Chondrocyte (in vitro differentiated cells): ENCODE data around the gene AURKAIP1. TPM values are rescaled to one million over a fixed set of nuclear protein-coding genes. Genes with fewer than 3 reads are reported as not detected.

Experiments used
- DNase-seq: peaks from one replicate; pipeline ENCODE4 v3.0.0; 2021; ENCODE audit warnings: mixed read lengths, low spot score
- H3K27ac Mint-ChIP-seq: one replicate; pipeline ENCODE4 v1.8.0; 2021; ENCODE audit warnings: mild to moderate bottlenecking, moderate library complexity, mixed read lengths; ENCODE audit not compliant: unreplicated experiment
- H3K27me3 Mint-ChIP-seq: 2 replicates; pipeline ENCODE4 v1.8.0; 2021; ENCODE audit warnings: low read depth, mixed read lengths
- H3K36me3 Mint-ChIP-seq: 2 replicates; pipeline ENCODE4 v1.8.0; 2021; ENCODE audit warnings: low read depth, mixed read lengths
- H3K4me1 Mint-ChIP-seq: 2 replicates; pipeline ENCODE4 v1.8.0; 2021; ENCODE audit warnings: low read depth, mild to moderate bottlenecking, mixed read lengths
- H3K4me3 Mint-ChIP-seq: one replicate; pipeline ENCODE4 v1.8.0; 2021; ENCODE audit warnings: mild to moderate bottlenecking, moderate library complexity, mixed read lengths; ENCODE audit not compliant: unreplicated experiment
- H3K9me3 Mint-ChIP-seq: 2 replicates; pipeline ENCODE4 v1.8.0; 2021; ENCODE audit warnings: low read depth, mixed read lengths
- total RNA-seq: library from RNA; stranded (reverse); gene quantifications from 3 replicates; pipeline ENCODE4 v1.2.1, GENCODE V29; 2021
- TF ChIP-seq, protein P1 (sequence below): fragments of 200-600 bp; sonication (generic); IDR thresholded peaks from 2 replicates; pipeline ENCODE4 v1.5.0; 2021; ENCODE audit warnings: antibody characterized with exemption, mild to moderate bottlenecking, moderate library complexity

Gene AURKAIP1
- total RNA-seq, 1 donor from 2014 or later: 89.0 TPM

DNA sequence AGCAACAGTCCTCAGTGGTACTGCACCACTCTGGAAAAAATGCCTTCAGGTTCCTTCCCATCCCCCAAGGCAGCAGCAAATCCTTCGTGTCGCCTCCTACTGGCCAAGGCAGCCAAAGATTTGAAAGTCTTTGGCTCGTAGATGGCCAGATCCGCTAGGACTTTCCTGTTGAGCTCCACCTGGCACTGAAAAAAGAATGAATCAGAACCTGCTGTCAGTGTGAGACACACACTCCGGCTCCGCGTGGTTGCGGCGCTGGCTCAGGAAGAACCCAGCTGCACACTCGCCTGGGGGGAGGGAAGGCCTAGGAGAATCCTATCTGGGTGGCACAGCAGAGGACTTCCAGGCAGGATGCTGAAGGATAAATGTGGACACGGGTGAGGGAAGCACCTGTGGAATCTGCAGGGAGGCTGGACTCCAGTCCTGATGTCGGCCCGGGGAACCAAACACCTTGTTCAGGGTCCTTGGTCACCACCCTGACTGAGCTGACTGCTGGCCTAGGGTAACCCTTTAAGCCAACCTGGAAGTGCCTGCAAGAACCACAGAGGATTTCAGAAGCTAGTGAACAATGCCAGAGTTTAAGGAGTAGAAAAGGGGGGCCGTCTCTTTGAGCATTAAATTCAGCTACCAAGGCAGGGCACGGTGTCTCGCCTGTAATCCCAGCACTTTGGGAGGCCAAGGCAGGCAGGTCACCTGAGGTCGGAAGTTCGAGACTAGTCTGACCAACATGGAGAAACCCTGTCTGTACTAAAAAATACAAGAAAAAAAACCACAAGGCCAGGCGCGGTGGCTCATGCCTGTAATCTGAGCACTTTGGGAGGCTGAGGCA is 27.3 kb upstream of the AURKAIP1 start:
- Mint-ChIP-seq H3K4me1 (peaks cover 53% of the 10 kb centered on the region), H3K9me3 (no peaks in the 10 kb centered on the region), H3K36me3 (peaks cover 22% of the 10 kb centered on the region), H3K27me3 (no peaks in the 10 kb centered on the region), H3K4me3 (no peak overlapping the region), H3K27ac (no peak overlapping the region)
- no peak for DNase-seq
- TF ChIP-seq, protein P1, sequence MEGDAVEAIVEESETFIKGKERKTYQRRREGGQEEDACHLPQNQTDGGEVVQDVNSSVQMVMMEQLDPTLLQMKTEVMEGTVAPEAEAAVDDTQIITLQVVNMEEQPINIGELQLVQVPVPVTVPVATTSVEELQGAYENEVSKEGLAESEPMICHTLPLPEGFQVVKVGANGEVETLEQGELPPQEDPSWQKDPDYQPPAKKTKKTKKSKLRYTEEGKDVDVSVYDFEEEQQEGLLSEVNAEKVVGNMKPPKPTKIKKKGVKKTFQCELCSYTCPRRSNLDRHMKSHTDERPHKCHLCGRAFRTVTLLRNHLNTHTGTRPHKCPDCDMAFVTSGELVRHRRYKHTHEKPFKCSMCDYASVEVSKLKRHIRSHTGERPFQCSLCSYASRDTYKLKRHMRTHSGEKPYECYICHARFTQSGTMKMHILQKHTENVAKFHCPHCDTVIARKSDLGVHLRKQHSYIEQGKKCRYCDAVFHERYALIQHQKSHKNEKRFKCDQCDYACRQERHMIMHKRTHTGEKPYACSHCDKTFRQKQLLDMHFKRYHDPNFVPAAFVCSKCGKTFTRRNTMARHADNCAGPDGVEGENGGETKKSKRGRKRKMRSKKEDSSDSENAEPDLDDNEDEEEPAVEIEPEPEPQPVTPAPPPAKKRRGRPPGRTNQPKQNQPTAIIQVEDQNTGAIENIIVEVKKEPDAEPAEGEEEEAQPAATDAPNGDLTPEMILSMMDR: peak; percentile 79

DNA sequence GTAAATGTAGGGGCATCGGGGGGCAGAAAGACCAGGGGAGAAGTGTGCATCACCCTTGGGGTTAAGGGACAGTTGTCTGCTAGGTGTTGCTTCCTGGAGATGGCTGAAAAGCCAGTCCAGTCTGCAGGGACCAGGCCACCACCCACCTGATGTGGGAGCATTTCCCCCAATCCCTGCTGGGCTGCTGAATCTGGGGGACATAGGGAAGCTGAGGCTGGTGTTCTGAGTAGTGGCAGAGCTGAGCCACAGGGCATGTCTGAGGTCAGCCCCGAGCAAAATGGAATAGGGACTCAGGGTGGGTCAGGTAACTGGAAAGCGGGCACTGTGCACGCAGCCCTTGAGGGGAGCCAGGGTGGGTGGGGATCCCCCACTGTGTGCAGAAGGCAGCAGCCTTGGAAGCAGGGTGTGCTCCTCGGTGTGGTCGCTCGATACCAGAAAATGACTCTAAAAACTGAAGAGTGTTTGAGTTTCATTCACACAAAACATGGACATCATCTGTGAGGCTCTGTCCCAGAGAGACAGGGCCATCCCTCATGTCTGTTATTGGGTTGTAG is 26.5 kb upstream of the AURKAIP1 start:
- Mint-ChIP-seq H3K4me3 (no peak overlapping the region), H3K27me3 (no peaks in the 10 kb centered on the region), H3K4me1 (peaks cover 52% of the 10 kb centered on the region), H3K9me3 (no peaks in the 10 kb centered on the region), H3K36me3 (peaks cover 22% of the 10 kb centered on the region), H3K27ac (peak overlapping the region; percentile 90)
- TF ChIP-seq, protein P1: no peak
- no peak for DNase-seq

DNA sequence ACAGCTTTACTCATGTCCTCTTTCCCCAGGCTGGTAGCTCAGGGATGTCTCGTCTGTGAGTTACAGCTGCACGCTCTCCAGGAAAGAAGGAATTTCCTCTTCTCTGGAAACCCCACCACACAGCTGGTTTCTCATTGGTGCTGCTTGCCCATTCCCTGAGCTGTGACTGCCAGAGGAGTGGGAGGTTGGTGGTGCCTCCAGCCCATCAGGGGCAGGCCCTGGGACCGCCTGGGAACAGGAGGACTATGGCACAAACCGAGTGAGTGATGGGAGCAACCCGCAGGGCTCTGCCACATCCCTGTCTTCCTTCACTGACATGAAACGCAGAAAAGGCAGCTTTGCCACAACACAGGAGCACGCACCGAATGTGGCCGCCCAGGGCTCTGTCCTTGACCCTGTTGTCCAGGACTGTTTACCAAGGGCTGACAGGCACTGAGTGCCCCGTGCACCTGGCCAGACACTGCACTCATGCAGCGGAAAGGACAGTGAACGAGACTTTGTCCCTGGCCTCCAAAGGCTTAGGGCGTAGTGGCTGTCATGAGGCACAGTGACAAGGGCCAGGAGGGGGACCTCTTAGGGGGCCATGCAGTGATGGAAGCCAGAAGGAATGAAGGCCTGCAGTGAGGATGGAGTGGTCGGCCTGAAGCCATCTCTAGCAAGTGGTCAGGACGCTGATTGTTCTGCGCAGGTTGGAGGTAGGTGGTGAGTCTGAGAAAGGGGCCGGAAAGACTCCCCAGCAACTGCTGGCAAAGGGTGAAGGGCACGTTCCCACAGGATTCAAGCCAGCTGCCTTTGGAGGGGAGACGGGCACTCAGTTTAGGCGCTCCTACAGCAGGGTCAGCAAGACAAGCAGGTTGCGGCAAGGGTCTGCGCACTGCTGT is 25.8 kb upstream of the AURKAIP1 start:
- peak; percentile 83 for DNase-seq
- TF ChIP-seq, protein P1: no peak
- Mint-ChIP-seq H3K9me3 (no peaks in the 10 kb centered on the region), H3K27me3 (no peaks in the 10 kb centered on the region), H3K36me3 (peaks cover 22% of the 10 kb centered on the region), H3K27ac (peak overlapping the region; percentile 90), H3K4me3 (peak overlapping the region; percentile 88), H3K4me1 (peaks cover 46% of the 10 kb centered on the region)

DNA sequence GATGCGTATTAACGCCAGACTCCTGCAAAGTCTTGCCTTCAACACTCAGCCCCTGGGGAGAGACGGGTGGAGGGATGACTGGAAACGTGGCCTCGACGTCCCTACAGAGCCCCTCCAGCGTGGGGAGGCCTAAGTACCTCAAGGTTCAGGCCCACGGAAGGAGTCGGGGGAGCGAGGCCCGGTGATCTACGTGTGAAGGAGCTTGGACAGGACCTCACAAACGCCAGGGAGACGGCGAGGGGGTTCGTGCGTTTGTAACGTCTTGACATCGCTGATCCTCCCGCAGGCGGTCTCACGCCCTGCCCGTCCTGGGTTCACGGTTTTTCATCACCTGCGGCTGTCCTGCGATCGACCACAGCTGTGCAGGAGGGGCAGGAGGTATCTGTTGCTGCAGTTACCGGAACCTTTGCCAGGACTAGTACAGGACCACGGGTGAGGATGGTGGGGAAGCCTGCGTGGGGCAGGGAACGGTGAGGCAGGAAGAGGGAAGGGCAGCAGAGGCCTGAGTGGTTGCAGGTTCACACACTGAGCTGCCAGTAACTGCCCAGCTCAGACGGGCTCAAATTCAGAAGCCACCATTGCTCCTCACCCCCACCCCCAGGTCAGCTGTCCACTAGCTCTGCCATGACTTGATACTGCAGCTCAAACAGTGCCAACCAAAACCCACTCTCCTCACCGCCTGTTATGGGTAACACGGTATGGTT is 25.0 kb upstream of the AURKAIP1 start:
- TF ChIP-seq, protein P1: no peak
- Mint-ChIP-seq H3K27me3 (no peaks in the 10 kb centered on the region), H3K4me1 (peaks cover 45% of the 10 kb centered on the region), H3K4me3 (peak overlapping the region; percentile 88), H3K27ac (peak overlapping the region; percentile 90), H3K36me3 (peaks cover 27% of the 10 kb centered on the region), H3K9me3 (no peaks in the 10 kb centered on the region)
- peak; percentile 87 for DNase-seq
